Measurements from ENCODE around the gene SAMD4A.

Gene SAMD4A

GRCh38 chr14:54662491-54663133, 95.7 kb downstream of the SAMD4A start:
- no peak for DNase-seq

GRCh38 chr14:54664961-54665360, 98.0 kb downstream of the SAMD4A start:
- no peak for DNase-seq

GRCh38 chr14:54665946-54666345, 99.0 kb downstream of the SAMD4A start:
- no peak for DNase-seq

- DNase-seq, result no peak
Observed at GRCh38 chr14:54667026-54667744, 100.3 kb downstream of the SAMD4A start.

- no peak for DNase-seq
Observed at GRCh38 chr14:54667764-54668163, 100.8 kb downstream of the SAMD4A start.

GRCh38 chr14:54669721-54670561, 103.0 kb downstream of the SAMD4A start:
- DNase-seq, result no peak

GRCh38 chr14:54671537-54671936, 104.6 kb downstream of the SAMD4A start:
- DNase-seq, result no peak

- no peak for DNase-seq
Observed at GRCh38 chr14:54672181-54672580, 105.3 kb downstream of the SAMD4A start.

- no peak for DNase-seq
Observed at GRCh38 chr14:54672688-54673087, 105.8 kb downstream of the SAMD4A start.

GRCh38 chr14:54673193-54674045, 106.5 kb downstream of the SAMD4A start:
- no peak for DNase-seq

- DNase-seq, result no peak
Observed at GRCh38 chr14:54674046-54674741, 107.3 kb downstream of the SAMD4A start.

GRCh38 chr14:54675236-54676128, 108.6 kb downstream of the SAMD4A start:
- DNase-seq, result no peak

GRCh38 chr14:54676812-54677708, 110.1 kb downstream of the SAMD4A start:
- DNase-seq, result no peak

GRCh38 chr14:54680651-54681050, 113.7 kb downstream of the SAMD4A start:
- no peak for DNase-seq

GRCh38 chr14:54681811-54682261, 114.9 kb downstream of the SAMD4A start:
- DNase-seq, result no peak

- DNase-seq, result no peak
Observed at GRCh38 chr14:54682578-54682977, 115.7 kb downstream of the SAMD4A start.

- DNase-seq, result no peak
Observed at GRCh38 chr14:54683882-54684794, 117.2 kb downstream of the SAMD4A start.

GRCh38 chr14:54685286-54685845, 118.4 kb downstream of the SAMD4A start:
- DNase-seq, result no peak

All from effector CD8-positive, alpha-beta T cell (primary cell).